GM12864 (cell line): ENCODE results near the gene CSTPP1.

Experiments used
- DNase-seq: peaks from one replicate; pipeline ENCODE4 v3.0.0-alpha.2; 2011; ENCODE audit warnings: low read depth
- H3K4me3 ChIP-seq: 2 replicates; pipeline ENCODE4 v1.5.1; 2011; ENCODE audit warnings: mild to moderate bottlenecking, low read depth, low read length, control low read depth
- TF ChIP-seq, protein P1 (sequence below): IDR thresholded peaks from 2 replicates; pipeline ENCODE4 v1.5.1; 2011; ENCODE audit warnings: low read depth, mild to moderate bottlenecking, moderate library complexity, low read length, control low read depth, inconsistent platforms; ENCODE audit errors: missing control alignments

CSTPP1 gene

DNA sequence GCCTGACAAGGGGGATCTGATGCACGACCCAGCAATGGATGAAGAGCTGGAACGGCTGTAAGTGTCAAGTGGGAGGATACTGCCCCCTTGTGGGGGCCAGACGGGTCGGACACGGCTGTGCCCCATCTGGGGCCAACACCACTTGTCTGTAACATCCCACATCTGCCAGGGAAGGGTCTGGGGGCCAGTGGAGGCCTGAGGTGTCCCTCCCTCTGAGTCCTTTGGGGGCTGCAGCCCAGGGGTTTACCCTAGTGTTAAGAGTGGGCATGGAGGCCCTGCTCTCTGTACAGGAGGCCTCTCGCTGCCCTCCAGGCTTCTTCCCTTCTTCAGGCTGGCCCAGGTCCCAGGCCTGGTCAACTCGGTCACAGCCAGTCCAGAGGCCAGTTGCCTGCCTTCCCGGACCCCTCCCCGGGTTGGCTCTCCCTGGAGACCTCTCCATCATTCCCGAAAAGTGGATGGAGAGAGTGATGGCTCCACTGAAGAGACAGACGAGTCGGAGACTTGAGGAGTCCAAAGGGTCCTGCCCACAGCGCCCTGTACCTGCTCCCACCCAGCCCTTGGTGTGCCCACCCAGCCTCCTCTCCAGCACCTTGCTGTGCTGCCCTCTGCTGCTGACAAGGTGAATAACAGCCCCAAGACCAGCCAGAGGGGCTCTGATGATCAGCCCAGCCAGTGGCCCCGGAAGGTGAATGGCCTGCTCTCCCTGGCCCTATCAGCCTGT lies 224.7 kb downstream of the CSTPP1 start:
- no peak for DNase-seq
- TF ChIP-seq, protein P1, sequence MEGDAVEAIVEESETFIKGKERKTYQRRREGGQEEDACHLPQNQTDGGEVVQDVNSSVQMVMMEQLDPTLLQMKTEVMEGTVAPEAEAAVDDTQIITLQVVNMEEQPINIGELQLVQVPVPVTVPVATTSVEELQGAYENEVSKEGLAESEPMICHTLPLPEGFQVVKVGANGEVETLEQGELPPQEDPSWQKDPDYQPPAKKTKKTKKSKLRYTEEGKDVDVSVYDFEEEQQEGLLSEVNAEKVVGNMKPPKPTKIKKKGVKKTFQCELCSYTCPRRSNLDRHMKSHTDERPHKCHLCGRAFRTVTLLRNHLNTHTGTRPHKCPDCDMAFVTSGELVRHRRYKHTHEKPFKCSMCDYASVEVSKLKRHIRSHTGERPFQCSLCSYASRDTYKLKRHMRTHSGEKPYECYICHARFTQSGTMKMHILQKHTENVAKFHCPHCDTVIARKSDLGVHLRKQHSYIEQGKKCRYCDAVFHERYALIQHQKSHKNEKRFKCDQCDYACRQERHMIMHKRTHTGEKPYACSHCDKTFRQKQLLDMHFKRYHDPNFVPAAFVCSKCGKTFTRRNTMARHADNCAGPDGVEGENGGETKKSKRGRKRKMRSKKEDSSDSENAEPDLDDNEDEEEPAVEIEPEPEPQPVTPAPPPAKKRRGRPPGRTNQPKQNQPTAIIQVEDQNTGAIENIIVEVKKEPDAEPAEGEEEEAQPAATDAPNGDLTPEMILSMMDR, result peak; percentile 88
- no peak overlapping the region for H3K4me3 ChIP-seq

DNA sequence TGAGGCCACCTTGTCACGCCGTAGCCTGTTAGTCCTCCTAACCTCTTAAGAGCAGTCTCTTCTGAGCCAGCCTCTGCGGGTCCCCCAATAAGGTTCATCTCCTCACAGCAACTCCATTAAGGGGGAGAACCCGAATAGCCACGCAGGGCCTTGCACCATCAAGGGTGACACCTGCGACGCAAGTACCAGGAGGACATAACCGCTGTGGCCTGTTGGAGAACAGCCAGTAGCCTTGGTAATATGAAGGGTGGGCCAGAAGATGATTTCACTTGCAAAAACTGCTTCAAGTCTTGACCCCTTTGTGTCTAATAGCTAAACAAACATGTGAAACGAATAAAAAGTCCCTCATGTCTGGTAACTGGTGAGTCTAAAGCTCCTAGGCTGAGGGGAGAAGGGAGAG lies 225.3 kb downstream of the CSTPP1 start:
- no peak overlapping the region for H3K4me3 ChIP-seq
- no peak for DNase-seq
- TF ChIP-seq, protein P1, result no peak

DNA sequence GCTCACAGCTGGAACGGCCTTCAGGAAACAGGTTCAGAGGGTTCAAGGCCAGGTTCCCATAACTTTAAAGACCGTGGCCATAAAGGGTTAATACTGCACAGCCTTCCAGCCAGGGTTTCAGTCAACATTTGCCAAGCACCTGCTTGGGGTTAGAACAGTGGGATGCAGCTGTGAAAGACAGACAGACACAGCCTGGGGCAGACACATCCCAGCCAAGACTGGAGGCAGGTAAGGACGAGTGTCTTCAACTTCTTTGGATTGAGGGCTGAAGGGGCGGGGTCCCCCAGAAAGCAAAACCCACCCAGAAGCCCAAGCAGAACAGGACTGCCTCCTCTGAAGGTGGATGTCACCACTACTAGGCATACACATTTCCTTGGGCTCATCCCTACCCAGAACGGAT lies 225.9 kb downstream of the CSTPP1 start:
- no peak for DNase-seq
- TF ChIP-seq, protein P1, result no peak
- no peak overlapping the region for H3K4me3 ChIP-seq

DNA sequence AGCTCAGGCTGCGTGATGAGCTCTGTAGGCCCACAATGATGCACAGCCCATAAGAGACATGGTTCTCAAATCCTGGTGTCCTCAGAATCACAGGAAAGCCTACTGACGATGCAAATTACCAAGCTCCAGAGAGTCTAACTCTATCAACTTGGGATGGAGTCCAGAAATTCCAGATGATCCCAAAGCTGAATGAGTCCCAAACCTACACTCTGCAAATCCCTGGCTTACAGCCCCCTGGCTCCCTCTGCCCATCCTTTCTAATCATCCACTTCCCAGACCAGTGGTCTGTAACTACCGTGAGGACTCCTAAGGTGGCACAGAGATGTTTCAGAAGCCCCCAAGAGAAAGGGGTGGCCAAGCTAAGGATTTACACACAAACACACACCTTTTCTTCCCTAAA lies 226.6 kb downstream of the CSTPP1 start:
- TF ChIP-seq, protein P1, result no peak
- no peak overlapping the region for H3K4me3 ChIP-seq
- no peak for DNase-seq

DNA sequence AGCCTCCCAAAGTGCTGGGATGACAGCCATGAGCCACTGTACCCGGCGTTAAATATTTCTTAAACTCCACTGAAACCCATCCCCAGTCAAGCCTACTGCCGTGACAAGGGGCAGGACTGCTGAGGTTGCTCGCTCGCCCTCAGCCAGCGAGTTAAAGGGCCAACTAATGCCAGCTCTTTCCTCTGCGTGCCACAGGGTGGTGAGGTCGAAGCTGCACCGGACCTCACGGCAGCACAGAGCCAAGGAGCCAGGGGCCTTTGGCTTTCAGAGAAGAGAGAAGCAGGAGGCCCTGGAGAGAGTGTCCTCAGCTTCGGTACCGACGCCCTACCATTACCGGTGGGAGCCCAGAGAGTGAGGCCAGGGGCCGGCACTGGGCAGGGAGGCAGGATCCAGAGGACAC lies 227.3 kb downstream of the CSTPP1 start:
- no peak overlapping the region for H3K4me3 ChIP-seq
- TF ChIP-seq, protein P1, result no peak

DNA sequence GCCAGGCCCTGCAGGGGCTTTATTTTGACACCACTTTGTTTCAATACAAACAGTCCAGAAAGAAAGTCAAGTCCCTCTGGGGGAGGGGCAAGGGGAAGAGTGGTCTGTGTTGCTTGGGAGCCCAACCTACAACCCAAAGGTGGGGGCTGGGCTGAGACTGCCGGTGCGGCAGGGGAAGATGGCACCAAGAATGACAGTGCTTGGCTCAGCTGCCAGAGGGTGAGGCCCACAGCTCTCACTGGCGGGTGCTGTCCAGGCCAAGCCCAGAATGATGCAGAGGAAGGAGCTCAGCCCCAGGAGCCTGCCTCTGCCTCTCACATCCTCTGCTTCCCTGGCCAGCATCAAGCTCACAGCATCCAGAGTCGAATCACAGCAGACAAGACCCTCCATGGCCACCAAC lies 227.8 kb downstream of the CSTPP1 start:
- TF ChIP-seq, protein P1, result no peak
- H3K4me3 ChIP-seq, result no peak overlapping the region
- no peak for DNase-seq

More for the DNA sequence above, 227.3 kb downstream of the CSTPP1 start:
- DNase-seq, result no peak

DNA sequence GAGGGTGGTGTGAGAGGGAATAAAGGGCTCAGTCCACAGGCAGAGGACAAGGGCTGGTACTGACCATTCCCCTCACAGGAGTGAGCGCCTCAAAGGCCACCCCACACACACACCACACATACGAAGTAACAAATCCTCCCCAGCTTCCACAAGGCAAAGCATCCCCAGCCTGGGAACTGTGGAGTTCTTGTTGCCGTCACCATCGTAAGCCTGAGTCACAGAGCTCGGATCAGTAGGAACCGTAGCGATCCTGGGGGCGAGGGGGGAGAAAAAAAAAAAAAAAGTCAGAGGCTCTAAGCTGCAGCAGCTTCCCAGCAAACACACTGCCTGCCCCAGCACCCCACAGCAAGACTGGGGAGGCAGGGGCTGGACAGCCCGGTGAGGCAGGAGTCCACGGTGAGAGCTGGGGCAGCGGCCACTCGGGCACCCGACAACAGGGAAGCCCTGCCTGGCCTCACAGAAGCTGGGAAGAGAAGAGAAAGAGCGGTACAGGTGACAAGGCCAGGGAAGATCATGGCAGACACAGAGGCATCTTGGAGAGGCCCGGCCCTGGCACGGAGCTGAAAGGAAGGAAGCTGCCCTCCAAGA lies 228.8 kb downstream of the CSTPP1 start:
- TF ChIP-seq, protein P1, result no peak
- DNase-seq, result no peak
- no peak overlapping the region for H3K4me3 ChIP-seq
